Suprapubic skin (tissue), 3 donors: ENCODE results near the gene VCAN.

ENCODE experiments used
- EP300 ChIP-seq: sonication (generic); formaldehyde crosslinking; IDR thresholded peaks from one replicate; pipeline ENCODE4 v1.6.1; 2017; ENCODE audit warnings: antibody characterized with exemption
- POLR2A ChIP-seq, 2 donors: fragments of 450-650 bp; IDR thresholded peaks; one replicate each; pipeline ENCODE4 v1.6.1; 2017; ENCODE audit warnings: antibody characterized with exemption in 2 of 2, mild to moderate bottlenecking in 2 of 2, moderate library complexity in 2 of 2
- TF ChIP-seq, protein P1 (sequence below), 2 donors: fragments of 200-600 bp in 1 of 2; fragments of 450-650 bp in 1 of 2; sonication (generic) in 1 of 2; IDR thresholded peaks; one replicate each; pipeline ENCODE4 v1.5.1; 2016 to 2019; ENCODE audit warnings: antibody characterized with exemption in 2 of 2, mild to moderate bottlenecking in 1 of 2, moderate library complexity in 1 of 2

DNA sequence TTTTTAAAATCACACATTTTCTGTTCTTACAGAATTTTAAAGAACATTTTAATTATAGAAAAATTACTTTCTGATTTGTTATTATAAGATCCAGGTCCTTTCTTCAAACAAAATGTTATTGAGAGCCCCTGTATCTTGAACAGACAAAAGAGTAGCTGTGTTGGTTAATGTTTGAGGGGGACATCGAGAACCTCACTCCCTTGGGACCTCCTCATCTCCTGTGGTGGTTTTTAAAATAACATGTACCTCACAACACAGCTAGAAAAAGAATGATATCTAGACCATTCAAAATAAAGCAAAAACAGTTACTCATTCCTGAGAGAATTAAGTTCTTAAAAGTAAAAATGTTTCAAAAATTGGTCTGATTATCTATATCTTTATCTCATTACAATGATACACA, 54.7 kb downstream of the VCAN start:
- TF ChIP-seq, protein P1, sequence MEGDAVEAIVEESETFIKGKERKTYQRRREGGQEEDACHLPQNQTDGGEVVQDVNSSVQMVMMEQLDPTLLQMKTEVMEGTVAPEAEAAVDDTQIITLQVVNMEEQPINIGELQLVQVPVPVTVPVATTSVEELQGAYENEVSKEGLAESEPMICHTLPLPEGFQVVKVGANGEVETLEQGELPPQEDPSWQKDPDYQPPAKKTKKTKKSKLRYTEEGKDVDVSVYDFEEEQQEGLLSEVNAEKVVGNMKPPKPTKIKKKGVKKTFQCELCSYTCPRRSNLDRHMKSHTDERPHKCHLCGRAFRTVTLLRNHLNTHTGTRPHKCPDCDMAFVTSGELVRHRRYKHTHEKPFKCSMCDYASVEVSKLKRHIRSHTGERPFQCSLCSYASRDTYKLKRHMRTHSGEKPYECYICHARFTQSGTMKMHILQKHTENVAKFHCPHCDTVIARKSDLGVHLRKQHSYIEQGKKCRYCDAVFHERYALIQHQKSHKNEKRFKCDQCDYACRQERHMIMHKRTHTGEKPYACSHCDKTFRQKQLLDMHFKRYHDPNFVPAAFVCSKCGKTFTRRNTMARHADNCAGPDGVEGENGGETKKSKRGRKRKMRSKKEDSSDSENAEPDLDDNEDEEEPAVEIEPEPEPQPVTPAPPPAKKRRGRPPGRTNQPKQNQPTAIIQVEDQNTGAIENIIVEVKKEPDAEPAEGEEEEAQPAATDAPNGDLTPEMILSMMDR (IDR thresholded peaks at IDR 0.05), result no peak
- TF ChIP-seq POLR2A (IDR thresholded peaks at IDR 0.05) (no peak), EP300 (no peak)
